PC-3 (cell line): Measurements from ENCODE around the gene EIF3A. TPM values are rescaled to one million over a fixed set of nuclear protein-coding genes. Genes with fewer than 3 reads are reported as not detected.

Experiments used
- ATAC-seq: fragments of 200-7000 bp; cut with Tn5 transposase; 2 replicates; pipeline ENCODE4 v1.9.1; 2020; ENCODE audit warnings: mild to moderate bottlenecking, moderate library complexity
- BruUV-seq: library from RNA; stranded (reverse); fragments of 400-500 nt; replicated peaks from 2 replicates; lab custom pipeline; 2021; lab: Mats Ljungman, UMichigan
- CTCF ChIA-PET: fragments of 300-600 bp; sonication (Branson Sonifier 250); formaldehyde crosslinking; loops from one replicate; lab custom pipeline; 2022; ENCODE audit warnings: antibody characterized with exemption; lab: Charles Lee
- POLR2A ChIA-PET: fragments of 300-600 bp; sonication (Branson Sonifier 250); formaldehyde crosslinking; loops from one replicate; lab custom pipeline; 2022; ENCODE audit warnings: antibody characterized with exemption; ENCODE audit not compliant: unreplicated experiment; lab: Charles Lee
- DNase-seq: peaks from one replicate; pipeline ENCODE4 v3.0.0-alpha.2; 2015
- H2AFZ ChIP-seq: fragments of 300-600 bp; sonication (generic); 2 replicates; pipeline ENCODE4 v1.6.0; 2016; ENCODE audit warnings: antibody characterized with exemption, low read length
- H3F3A ChIP-seq: fragments of 300-600 bp; sonication (generic); one replicate; pipeline ENCODE4 v1.6.0; 2017; ENCODE audit warnings: antibody characterized with exemption, low read length, control low read depth, mild to moderate bottlenecking; ENCODE audit not compliant: unreplicated experiment
- H3K27ac ChIP-seq: fragments of 300-600 bp; sonication (generic); 2 replicates; pipeline ENCODE4 v1.5.1; 2016; ENCODE audit warnings: mild to moderate bottlenecking, low read length
- H3K27me3 ChIP-seq: fragments of 300-600 bp; sonication (generic); 2 replicates; pipeline ENCODE4 v1.6.1; 2016; ENCODE audit warnings: low read length, mixed read lengths
- H3K36me3 ChIP-seq: fragments of 300-600 bp; sonication (generic); 2 replicates; pipeline ENCODE4 v1.6.1; 2016; ENCODE audit warnings: low read depth, mixed run types, low read length, mixed read lengths
- H3K4me1 ChIP-seq: fragments of 300-600 bp; sonication (generic); 2 replicates; pipeline ENCODE4 v1.5.1; 2016; ENCODE audit warnings: low read length; ENCODE audit not compliant: insufficient read depth
- H3K4me2 ChIP-seq: fragments of 300-600 bp; sonication (generic); 2 replicates; pipeline ENCODE4 v1.6.0; 2016; ENCODE audit warnings: low read length
- H3K4me3 ChIP-seq: fragments of 300-600 bp; sonication (generic); 2 replicates; pipeline ENCODE4 v1.5.1; 2016; ENCODE audit warnings: mild to moderate bottlenecking, low read length, mixed read lengths
- H3K79me2 ChIP-seq: fragments of 300-600 bp; sonication (generic); 2 replicates; pipeline ENCODE4 v1.6.1; 2017; ENCODE audit warnings: low read length, mixed read lengths
- H3K9ac ChIP-seq: fragments of 300-600 bp; sonication (generic); 2 replicates; pipeline ENCODE4 v1.6.0; 2016; ENCODE audit warnings: mild to moderate bottlenecking, low read length
- H3K9me2 ChIP-seq: fragments of 300-600 bp; sonication (generic); replicated peaks from 2 replicates; pipeline ENCODE4 v1.6.1; 2016; ENCODE audit warnings: mixed run types, low read length, mixed read lengths
- H3K9me3 ChIP-seq: fragments of 300-600 bp; sonication (generic); 2 replicates; pipeline ENCODE4 v1.6.1; 2016; ENCODE audit warnings: low read length, mixed read lengths
- H4K20me1 ChIP-seq: fragments of 300-600 bp; sonication (generic); 2 replicates; pipeline ENCODE4 v1.6.1; 2016; ENCODE audit warnings: low read length, mixed read lengths
- CTCF ChIP-seq: fragments of 300-600 bp; sonication (generic); conservative IDR thresholded peaks from 2 replicates; pipeline ENCODE4 v1.5.1; 2017; ENCODE audit warnings: antibody characterized with exemption, low read depth, mild to moderate bottlenecking, low read length
- EZH2 ChIP-seq: fragments of 300-600 bp; sonication (generic); IDR thresholded peaks from one replicate; pipeline ENCODE4 v1.6.1; 2017; ENCODE audit warnings: antibody characterized with exemption, mild to moderate bottlenecking, low read length; ENCODE audit not compliant: unreplicated experiment
- EZH2phosphoT487 ChIP-seq: fragments of 300-600 bp; sonication (generic); IDR thresholded peaks from 2 replicates; pipeline ENCODE4 v1.6.1; 2018; ENCODE audit warnings: mild to moderate bottlenecking, antibody characterized with exemption, low read length, borderline replicate concordance
- intact Hi-C: fragments of 100-400 bp; cut with micrococcal nuclease; formaldehyde crosslinking; loops from 2 replicates; pipeline ENCODE4 v1.9.0; 2023
- total RNA-seq: library from RNA; depleted of rRNA; stranded (reverse); fragments of >200 nt; gene quantifications from 2 replicates; pipeline ENCODE4 v1.2.3, GENCODE V29; 2014

The EIF3A gene
- total RNA-seq, 1 experiment from 2014 or later = 46.0 TPM

GRCh38 chr10:119073584-119073983 is 7.0 kb downstream of the EIF3A start:
- Histone ChIP-seq H3K4me3 (no peak overlapping the region), H3F3A (no peaks in the 10 kb centered on the region), H4K20me1 (peaks cover 61% of the 10 kb centered on the region), H3K9me3 (no peaks in the 10 kb centered on the region), H3K27me3 (no peaks in the 10 kb centered on the region), H2AFZ (no peak overlapping the region), H3K36me3 (peaks cover 49% of the 10 kb centered on the region), H3K4me1 (peaks cover 8% of the 10 kb centered on the region), H3K9ac (no peak overlapping the region), H3K4me2 (no peak overlapping the region), H3K9me2 (no peaks in the 10 kb centered on the region), H3K79me2 (peaks cover 93% of the 10 kb centered on the region), H3K27ac (no peak overlapping the region)
- DNase-seq = no peak
- ATAC-seq = no peak
- TF ChIP-seq EZH2phosphoT487 (no peak), EZH2 (no peak), CTCF (no peak)
- no TSS peak for BruUV-seq
- CTCF ChIA-PET = no interaction called here
- POLR2A ChIA-PET = no interaction called here
- intact Hi-C loops = no loop called here

GRCh38 chr10:119070395-119071165 is 10.0 kb downstream of the EIF3A start:
- H4K20me1 ChIP-seq = peaks cover 39% of the 10 kb centered on the region
- intact Hi-C loops = no loop called here
- POLR2A ChIA-PET = no interaction called here

More at GRCh38 chr10:119070395-119071165, 10.0 kb downstream of the EIF3A start:
- no peak for TF ChIP-seq EZH2phosphoT487
- TF ChIP-seq CTCF = no peak
- no peak for TF ChIP-seq EZH2
- no peak overlapping the region for H3K4me3 ChIP-seq
- H3K4me2 ChIP-seq = no peak overlapping the region
- H3F3A ChIP-seq = no peaks in the 10 kb centered on the region
- peaks cover 81% of the 10 kb centered on the region for H3K79me2 ChIP-seq
- ATAC-seq = no peak
- CTCF ChIA-PET = no interaction called here
- no peak overlapping the region for H3K27ac ChIP-seq
- H3K27me3 ChIP-seq = no peaks in the 10 kb centered on the region
- H3K4me1 ChIP-seq = no peaks in the 10 kb centered on the region
- no peaks in the 10 kb centered on the region for H3K9me3 ChIP-seq
- no peak overlapping the region for H3K9ac ChIP-seq
- H3K36me3 ChIP-seq = peaks cover 64% of the 10 kb centered on the region
- no peak for DNase-seq
- H3K9me2 ChIP-seq = no peaks in the 10 kb centered on the region
- BruUV-seq = no TSS peak
- H2AFZ ChIP-seq = no peak overlapping the region
